ENCODE results near the gene SPOP. TPM values are rescaled to one million over a fixed set of nuclear protein-coding genes. Genes with fewer than 3 reads are reported as not detected.

Gene SPOP
- total RNA-seq, 1 experiment from 2014 or later, result 58.0 TPM

DNA sequence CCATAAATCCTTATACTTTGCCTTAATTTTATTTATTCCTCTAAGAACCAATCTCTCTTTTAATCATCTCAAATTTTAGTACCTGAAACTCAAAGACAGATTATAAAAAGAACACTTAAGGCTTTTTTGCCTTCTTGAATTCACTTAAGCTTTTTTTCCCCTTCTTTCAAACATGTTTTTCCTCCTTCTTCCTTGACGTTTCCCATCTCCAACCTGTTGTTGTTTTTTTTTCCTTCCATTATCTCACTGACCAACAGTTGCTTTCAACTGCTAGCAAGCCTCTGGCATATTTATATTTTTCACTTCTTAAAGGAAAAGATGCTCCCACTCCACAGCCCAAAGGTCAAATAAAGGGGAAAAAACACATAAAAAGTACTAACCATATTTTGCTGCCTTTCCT lies 32.2 kb downstream of the SPOP start:
- no TSS peak for BruUV-seq (replicated peaks)
- no peak for ATAC-seq
- Histone ChIP-seq H3K27ac (ENCODE audit: low read length) (peak overlapping the region; percentile 82), H3K4me3 (ENCODE audit: low read depth in 2 of 2, low read length in 2 of 2) (no peak overlapping the region), H3K9me3 (ENCODE audit: control insufficient read depth, insufficient read depth, low read depth, low read length) (no peaks in the 10 kb centered on the region), H3K27me3 (ENCODE audit: control insufficient read depth, insufficient read depth, low read length) (no peaks in the 10 kb centered on the region), H3K36me3 (ENCODE audit: control insufficient read depth, insufficient read depth, low read length) (no peaks in the 10 kb centered on the region), H3K4me1 (ENCODE audit: control insufficient read depth, insufficient read depth, low read length) (peaks cover 26% of the 10 kb centered on the region)
- in situ Hi-C loops (cut with HindIII; ENCODE audit: low pct_unique_long_range_greater_than_20kb, low sequenced_read_pairs) (no loop called here), intact Hi-C loops (cut with micrococcal nuclease; ENCODE audit: unreplicated experiment) (no loop called here)
- POLR2A ChIA-PET, result interaction anchor here (0.5 kb wide), 1 partner anchor 344 kb away, joined by 4 read pairs; no protein-coding TSS in a partner anchor
- DNase-seq (ENCODE audit: low read depth, low spot score), result no peak
- TF ChIP-seq, protein P1, sequence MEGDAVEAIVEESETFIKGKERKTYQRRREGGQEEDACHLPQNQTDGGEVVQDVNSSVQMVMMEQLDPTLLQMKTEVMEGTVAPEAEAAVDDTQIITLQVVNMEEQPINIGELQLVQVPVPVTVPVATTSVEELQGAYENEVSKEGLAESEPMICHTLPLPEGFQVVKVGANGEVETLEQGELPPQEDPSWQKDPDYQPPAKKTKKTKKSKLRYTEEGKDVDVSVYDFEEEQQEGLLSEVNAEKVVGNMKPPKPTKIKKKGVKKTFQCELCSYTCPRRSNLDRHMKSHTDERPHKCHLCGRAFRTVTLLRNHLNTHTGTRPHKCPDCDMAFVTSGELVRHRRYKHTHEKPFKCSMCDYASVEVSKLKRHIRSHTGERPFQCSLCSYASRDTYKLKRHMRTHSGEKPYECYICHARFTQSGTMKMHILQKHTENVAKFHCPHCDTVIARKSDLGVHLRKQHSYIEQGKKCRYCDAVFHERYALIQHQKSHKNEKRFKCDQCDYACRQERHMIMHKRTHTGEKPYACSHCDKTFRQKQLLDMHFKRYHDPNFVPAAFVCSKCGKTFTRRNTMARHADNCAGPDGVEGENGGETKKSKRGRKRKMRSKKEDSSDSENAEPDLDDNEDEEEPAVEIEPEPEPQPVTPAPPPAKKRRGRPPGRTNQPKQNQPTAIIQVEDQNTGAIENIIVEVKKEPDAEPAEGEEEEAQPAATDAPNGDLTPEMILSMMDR (IDR thresholded peaks at IDR 0.05), result no peak
- TF ChIP-seq TCF7L2 (IDR thresholded peaks at IDR 0.05; ENCODE audit: low read depth, low read length), result no peak
- CTCF ChIA-PET, result interaction anchor here (1.1 kb wide), 1 partner anchor 60 kb away, joined by 3 read pairs; no protein-coding TSS in a partner anchor

DNA sequence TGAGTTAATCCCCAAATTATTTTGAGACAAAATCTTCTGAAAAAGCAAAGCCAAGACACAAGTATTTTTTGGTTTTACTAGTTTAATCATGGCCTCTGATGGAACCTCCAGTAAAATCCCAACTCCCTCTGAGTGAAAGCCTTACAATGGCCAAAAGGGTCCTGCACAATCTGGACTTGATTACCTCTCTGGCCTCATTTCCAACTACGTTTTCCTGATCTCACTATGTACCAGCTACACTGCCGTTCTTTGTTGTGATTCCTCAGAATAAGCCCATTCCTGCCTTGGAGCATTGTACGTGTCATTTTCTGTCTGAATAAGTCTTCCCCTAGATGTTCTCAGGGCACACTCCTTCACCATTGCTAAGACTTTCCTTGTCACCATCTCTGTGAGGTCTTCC lies 37.3 kb downstream of the SPOP start:
- Histone ChIP-seq H3K4me1 (ENCODE audit: control insufficient read depth, insufficient read depth, low read length) (peaks cover under 1% of the 10 kb centered on the region; the same call in 1 of the 2 replicates), H3K36me3 (ENCODE audit: control insufficient read depth, insufficient read depth, low read length) (no peaks in the 10 kb centered on the region), H3K27me3 (ENCODE audit: control insufficient read depth, insufficient read depth, low read length) (no peaks in the 10 kb centered on the region), H3K4me3 (ENCODE audit: low read depth in 2 of 2, low read length in 2 of 2) (no peak overlapping the region), H3K27ac (ENCODE audit: low read length) (no peak overlapping the region), H3K9me3 (ENCODE audit: control insufficient read depth, insufficient read depth, low read depth, low read length) (no peaks in the 10 kb centered on the region)
- POLR2A ChIA-PET, result no interaction called here
- no peak for DNase-seq (ENCODE audit: low read depth, low spot score)
- intact Hi-C loops (cut with micrococcal nuclease; ENCODE audit: unreplicated experiment), result no loop called here
- ATAC-seq, result no peak
- CTCF ChIA-PET, result no interaction called here
- BruUV-seq (replicated peaks), result no TSS peak
- in situ Hi-C loops (cut with HindIII; ENCODE audit: low pct_unique_long_range_greater_than_20kb, low sequenced_read_pairs), result no loop called here
- no peak for TF ChIP-seq TCF7L2 (IDR thresholded peaks at IDR 0.05; ENCODE audit: low read depth, low read length)
- TF ChIP-seq, protein P2, sequence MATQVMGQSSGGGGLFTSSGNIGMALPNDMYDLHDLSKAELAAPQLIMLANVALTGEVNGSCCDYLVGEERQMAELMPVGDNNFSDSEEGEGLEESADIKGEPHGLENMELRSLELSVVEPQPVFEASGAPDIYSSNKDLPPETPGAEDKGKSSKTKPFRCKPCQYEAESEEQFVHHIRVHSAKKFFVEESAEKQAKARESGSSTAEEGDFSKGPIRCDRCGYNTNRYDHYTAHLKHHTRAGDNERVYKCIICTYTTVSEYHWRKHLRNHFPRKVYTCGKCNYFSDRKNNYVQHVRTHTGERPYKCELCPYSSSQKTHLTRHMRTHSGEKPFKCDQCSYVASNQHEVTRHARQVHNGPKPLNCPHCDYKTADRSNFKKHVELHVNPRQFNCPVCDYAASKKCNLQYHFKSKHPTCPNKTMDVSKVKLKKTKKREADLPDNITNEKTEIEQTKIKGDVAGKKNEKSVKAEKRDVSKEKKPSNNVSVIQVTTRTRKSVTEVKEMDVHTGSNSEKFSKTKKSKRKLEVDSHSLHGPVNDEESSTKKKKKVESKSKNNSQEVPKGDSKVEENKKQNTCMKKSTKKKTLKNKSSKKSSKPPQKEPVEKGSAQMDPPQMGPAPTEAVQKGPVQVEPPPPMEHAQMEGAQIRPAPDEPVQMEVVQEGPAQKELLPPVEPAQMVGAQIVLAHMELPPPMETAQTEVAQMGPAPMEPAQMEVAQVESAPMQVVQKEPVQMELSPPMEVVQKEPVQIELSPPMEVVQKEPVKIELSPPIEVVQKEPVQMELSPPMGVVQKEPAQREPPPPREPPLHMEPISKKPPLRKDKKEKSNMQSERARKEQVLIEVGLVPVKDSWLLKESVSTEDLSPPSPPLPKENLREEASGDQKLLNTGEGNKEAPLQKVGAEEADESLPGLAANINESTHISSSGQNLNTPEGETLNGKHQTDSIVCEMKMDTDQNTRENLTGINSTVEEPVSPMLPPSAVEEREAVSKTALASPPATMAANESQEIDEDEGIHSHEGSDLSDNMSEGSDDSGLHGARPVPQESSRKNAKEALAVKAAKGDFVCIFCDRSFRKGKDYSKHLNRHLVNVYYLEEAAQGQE (IDR thresholded peaks at IDR 0.05; ENCODE audit: insufficient read depth in 1 of 2, low read depth in 2 of 2, low read length in 1 of 2), result no peak
- TF ChIP-seq, protein P1 (IDR thresholded peaks at IDR 0.05), result no peak
- TF ChIP-seq POLR2AphosphoS5 (IDR thresholded peaks at IDR 0.05; ENCODE audit: low read depth, low read length), result no peak
- TF ChIP-seq SIN3A (IDR thresholded peaks at IDR 0.05; ENCODE audit: borderline replicate concordance, insufficient read depth, low read depth, low read length), result no peak
